HEK293 (cell line): Measurements from ENCODE around the gene SYNM.

Source experiments
- BCL11A ChIP-seq: fragments of 450-650 bp; formaldehyde crosslinking; IDR thresholded peaks from 2 replicates; pipeline ENCODE4 v1.5.1; 2016; ENCODE audit warnings: low read depth, missing biosample characterization, missing genetic modification characterization
- FEZF1 ChIP-seq: fragments of 450-650 bp; formaldehyde crosslinking; IDR thresholded peaks from 2 replicates; pipeline ENCODE4 v1.5.1; 2016; ENCODE audit warnings: missing biosample characterization, missing genetic modification characterization
- GFI1B ChIP-seq: fragments of 450-650 bp; formaldehyde crosslinking; IDR thresholded peaks from 2 replicates; pipeline ENCODE4 v1.5.1; 2016; ENCODE audit warnings: missing biosample characterization, missing genetic modification characterization
- HIC1 ChIP-seq: fragments of 450-650 bp; formaldehyde crosslinking; IDR thresholded peaks from 2 replicates; pipeline ENCODE4 v1.5.1; 2016; ENCODE audit warnings: missing biosample characterization, missing genetic modification characterization
- IKZF3 ChIP-seq: fragments of 450-650 bp; IDR thresholded peaks from 2 replicates; pipeline ENCODE4 v1.5.0; 2018; ENCODE audit warnings: missing biosample characterization, mild to moderate bottlenecking, missing genetic modification characterization, moderate library complexity
- PRDM10 ChIP-seq: fragments of 450-650 bp; formaldehyde crosslinking; IDR thresholded peaks from 2 replicates; pipeline ENCODE4 v1.5.1; 2016; ENCODE audit warnings: missing biosample characterization, missing genetic modification characterization
- SCRT2 ChIP-seq: fragments of 450-650 bp; formaldehyde crosslinking; IDR thresholded peaks from 2 replicates; pipeline ENCODE4 v1.5.1; 2016; ENCODE audit warnings: missing biosample characterization, missing genetic modification characterization
- ZBTB11 ChIP-seq: fragments of 450-650 bp; formaldehyde crosslinking; conservative IDR thresholded peaks from 2 replicates; pipeline ENCODE4 v1.5.1; 2016; ENCODE audit warnings: low read depth, missing biosample characterization, missing genetic modification characterization
- ZBTB20 ChIP-seq: fragments of 450-650 bp; formaldehyde crosslinking; IDR thresholded peaks from 2 replicates; pipeline ENCODE4 v1.5.1; 2016; ENCODE audit warnings: missing biosample characterization, missing genetic modification characterization
- ZIC2 ChIP-seq: fragments of 450-650 bp; formaldehyde crosslinking; IDR thresholded peaks from 2 replicates; pipeline ENCODE4 v1.5.1; 2016; ENCODE audit warnings: missing biosample characterization, missing genetic modification characterization
- ZNF266 ChIP-seq: fragments of 450-650 bp; formaldehyde crosslinking; IDR thresholded peaks from 2 replicates; pipeline ENCODE4 v1.5.1; 2016; ENCODE audit warnings: missing biosample characterization, missing genetic modification characterization, low read depth
- ZNF302 ChIP-seq: fragments of 450-650 bp; formaldehyde crosslinking; IDR thresholded peaks from 2 replicates; pipeline ENCODE4 v1.5.1; 2016; ENCODE audit warnings: missing biosample characterization, missing genetic modification characterization, low read depth
- ZNF335 ChIP-seq: fragments of 450-650 bp; formaldehyde crosslinking; conservative IDR thresholded peaks from 2 replicates; pipeline ENCODE4 v1.5.1; 2016; ENCODE audit warnings: missing biosample characterization, missing genetic modification characterization
- ZNF521 ChIP-seq: fragments of 450-650 bp; formaldehyde crosslinking; IDR thresholded peaks from 2 replicates; pipeline ENCODE4 v1.5.1; 2017; ENCODE audit warnings: missing biosample characterization, mild to moderate bottlenecking, missing genetic modification characterization
- ZNF560 ChIP-seq: fragments of 450-650 bp; formaldehyde crosslinking; IDR thresholded peaks from 2 replicates; pipeline ENCODE4 v1.5.1; 2017; ENCODE audit warnings: missing biosample characterization, missing genetic modification characterization, borderline replicate concordance
- ZNF561 ChIP-seq: fragments of 450-650 bp; IDR thresholded peaks from 2 replicates; pipeline ENCODE4 v1.5.1; 2018; ENCODE audit warnings: missing biosample characterization, missing genetic modification characterization, borderline replicate concordance
- ZNF610 ChIP-seq: fragments of 450-650 bp; formaldehyde crosslinking; IDR thresholded peaks from 2 replicates; pipeline ENCODE4 v1.5.1; 2016; ENCODE audit warnings: missing biosample characterization, missing genetic modification characterization, borderline replicate concordance
- ZNF623 ChIP-seq: fragments of 450-650 bp; formaldehyde crosslinking; IDR thresholded peaks from 2 replicates; pipeline ENCODE4 v1.5.1; 2016; ENCODE audit warnings: missing biosample characterization, missing genetic modification characterization
- ZNF626 ChIP-seq: fragments of 450-650 bp; sonication (Bioruptor Pico); formaldehyde crosslinking; IDR thresholded peaks from 2 replicates; pipeline ENCODE4 v1.5.1; 2018; ENCODE audit warnings: missing biosample characterization, missing genetic modification characterization, inconsistent platforms
- ZNF629 ChIP-seq: fragments of 450-650 bp; formaldehyde crosslinking; IDR thresholded peaks from 2 replicates; pipeline ENCODE4 v1.5.1; 2017; ENCODE audit warnings: missing biosample characterization, missing genetic modification characterization
- ZNF692 ChIP-seq: fragments of 450-650 bp; formaldehyde crosslinking; IDR thresholded peaks from 2 replicates; pipeline ENCODE4 v1.5.1; 2016; ENCODE audit warnings: missing biosample characterization, missing genetic modification characterization
- ZNF792 ChIP-seq: fragments of 450-650 bp; formaldehyde crosslinking; IDR thresholded peaks from 2 replicates; pipeline ENCODE4 v1.5.1; 2016; ENCODE audit warnings: missing biosample characterization, missing genetic modification characterization
- ZSCAN30 ChIP-seq: fragments of 450-650 bp; IDR thresholded peaks from 2 replicates; pipeline ENCODE4 v1.5.1; 2018; ENCODE audit warnings: missing biosample characterization, mild to moderate bottlenecking, missing genetic modification characterization, moderate library complexity
- ZXDB ChIP-seq: fragments of 450-650 bp; formaldehyde crosslinking; IDR thresholded peaks from 2 replicates; pipeline ENCODE4 v1.5.1; 2016; ENCODE audit warnings: missing biosample characterization, missing genetic modification characterization
- TF ChIP-seq, protein P1 (sequence below): fragments of 450-650 bp; formaldehyde crosslinking; IDR thresholded peaks from 2 replicates; pipeline ENCODE4 v1.5.1; 2016; ENCODE audit warnings: missing biosample characterization, missing genetic modification characterization
- TF ChIP-seq, protein P2 (sequence below): fragments of 450-650 bp; formaldehyde crosslinking; IDR thresholded peaks from 2 replicates; pipeline ENCODE4 v1.5.1; 2016; ENCODE audit warnings: missing biosample characterization, missing genetic modification characterization

The SYNM gene

GRCh38 chr15:99123713-99124451 is 19.0 kb downstream of the SYNM start (continued):
- TF ChIP-seq ZNF692 (tag by site-specific recombination) (peak; percentile 80), HIC1 (peak; percentile 86), ZNF629 (peak; percentile 73), ZBTB20 (tag by site-specific recombination) (peak; percentile 57), ZNF560 (tag by site-specific recombination) (no peak), ZNF302 (tag by site-specific recombination) (no peak), ZNF792 (tag by site-specific recombination) (no peak), ZNF266 (tag by site-specific recombination) (no peak), ZNF626 (tag by site-specific recombination) (no peak), ZSCAN30 (tag by site-specific recombination) (peak; percentile 86), ZNF335 (tag by site-specific recombination) (peak; percentile 51), ZNF610 (tag by site-specific recombination) (0 out of 2 replicates have a peak, but pooled peaks have one; percentile 42), IKZF3 (tag by site-specific recombination) (peak; percentile 91), ZNF521 (tag by site-specific recombination) (no peak), GFI1B (tag by site-specific recombination) (no peak), ZXDB (tag by site-specific recombination) (peak; percentile 66), ZBTB11 (tag by site-specific recombination) (no peak), PRDM10 (tag by site-specific recombination) (peak; percentile 97), FEZF1 (tag by site-specific recombination) (peak; percentile 75), ZNF561 (0 out of 2 replicates have a peak, but pooled peaks have one; percentile 45), SCRT2 (tag by site-specific recombination) (peak; percentile 99), ZNF623 (tag by site-specific recombination) (0 out of 2 replicates have a peak, but pooled peaks have one; percentile 9), BCL11A (tag by site-specific recombination) (0 out of 2 replicates have a peak, but pooled peaks have one; percentile 29), ZIC2 (tag by site-specific recombination) (peak; percentile 98)
- TF ChIP-seq, protein P1, sequence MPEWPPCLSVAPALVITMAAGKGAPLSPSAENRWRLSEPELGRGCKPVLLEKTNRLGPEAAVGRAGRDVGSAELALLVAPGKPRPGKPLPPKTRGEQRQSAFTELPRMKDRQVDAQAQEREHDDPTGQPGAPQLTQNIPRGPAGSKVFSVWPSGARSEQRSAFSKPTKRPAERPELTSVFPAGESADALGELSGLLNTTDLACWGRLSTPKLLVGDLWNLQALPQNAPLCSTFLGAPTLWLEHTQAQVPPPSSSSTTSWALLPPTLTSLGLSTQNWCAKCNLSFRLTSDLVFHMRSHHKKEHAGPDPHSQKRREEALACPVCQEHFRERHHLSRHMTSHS (tag by site-specific recombination): no peak
- TF ChIP-seq, protein P2, sequence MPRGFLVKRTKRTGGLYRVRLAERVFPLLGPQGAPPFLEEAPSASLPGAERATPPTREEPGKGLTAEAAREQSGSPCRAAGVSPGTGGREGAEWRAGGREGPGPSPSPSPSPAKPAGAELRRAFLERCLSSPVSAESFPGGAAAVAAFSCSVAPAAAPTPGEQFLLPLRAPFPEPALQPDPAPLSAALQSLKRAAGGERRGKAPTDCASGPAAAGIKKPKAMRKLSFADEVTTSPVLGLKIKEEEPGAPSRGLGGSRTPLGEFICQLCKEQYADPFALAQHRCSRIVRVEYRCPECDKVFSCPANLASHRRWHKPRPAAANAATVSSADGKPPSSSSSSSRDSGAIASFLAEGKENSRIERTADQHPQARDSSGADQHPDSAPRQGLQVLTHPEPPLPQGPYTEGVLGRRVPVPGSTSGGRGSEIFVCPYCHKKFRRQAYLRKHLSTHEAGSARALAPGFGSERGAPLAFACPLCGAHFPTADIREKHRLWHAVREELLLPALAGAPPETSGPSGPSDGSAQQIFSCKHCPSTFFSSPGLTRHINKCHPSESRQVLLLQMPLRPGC: peak; percentile 49; the same call in 1 of the 2 replicates
